WTC11 (cell line): ENCODE measurements around the gene TM4SF18. TPM values are rescaled to one million over a fixed set of nuclear protein-coding genes. Genes with fewer than 3 reads are reported as not detected.
A peak's percentile ranks its signal among the peaks of the same experiment; 100 is the strongest.
"Not testable (repeated sequence)": the region's sequence is repeated elsewhere in the genome, so short reads cannot be mapped to it uniquely, and the experiment has no call there.

Source experiments
- ATAC-seq: fragments of 200-7000 bp; cut with Tn5 transposase; 2 replicates; pipeline ENCODE4 v1.10.0; 2021; ENCODE audit warnings: mild to moderate bottlenecking, moderate library complexity
- CTCF ChIA-PET: fragments of 300-600 bp; sonication (Branson Sonifier 250); formaldehyde crosslinking; loops from one replicate; lab custom pipeline; 2021; ENCODE audit warnings: antibody characterized with exemption; lab: Charles Lee
- POLR2A ChIA-PET: fragments of 350-600 bp; sonication (Branson Sonifier 250); formaldehyde crosslinking; loops from one replicate; lab custom pipeline; 2021; ENCODE audit warnings: antibody characterized with exemption; lab: Charles Lee
- DNase-seq: peaks from one replicate; pipeline ENCODE4 v3.0.0; 2021; ENCODE audit warnings: low spot score
- H3K27ac Mint-ChIP-seq: 2 replicates; pipeline ENCODE4 v1.8.0; 2021; ENCODE audit warnings: mixed read lengths
- H3K27me3 Mint-ChIP-seq: 2 replicates; pipeline ENCODE4 v1.8.0; 2021; ENCODE audit warnings: low read depth, mild to moderate bottlenecking, moderate library complexity, mixed read lengths
- H3K36me3 Mint-ChIP-seq: 2 replicates; pipeline ENCODE4 v1.8.0; 2021; ENCODE audit warnings: mixed read lengths
- H3K4me1 Mint-ChIP-seq: 2 replicates; pipeline ENCODE4 v1.8.0; 2022; ENCODE audit warnings: mixed read lengths
- H3K4me3 Mint-ChIP-seq: 2 replicates; pipeline ENCODE4 v1.8.0; 2021; ENCODE audit warnings: mild to moderate bottlenecking, moderate library complexity, mixed read lengths
- H3K9me3 Mint-ChIP-seq: 2 replicates; pipeline ENCODE4 v1.8.0; 2021; ENCODE audit warnings: mixed read lengths
- ARID4B ChIP-seq: sonication (generic); formaldehyde crosslinking; IDR thresholded peaks from 2 replicates; pipeline ENCODE4 v1.8.0; 2023; ENCODE audit warnings: missing genetic modification reagents, mild to moderate bottlenecking, borderline replicate concordance
- FOXK1 ChIP-seq: sonication (generic); formaldehyde crosslinking; IDR thresholded peaks from 2 replicates; pipeline ENCODE4 v1.8.0; 2022; ENCODE audit warnings: mild to moderate bottlenecking, moderate library complexity, missing genetic modification reagents
- FOXP4 ChIP-seq: sonication (generic); formaldehyde crosslinking; IDR thresholded peaks from 2 replicates; pipeline ENCODE4 v1.8.0; 2022; ENCODE audit warnings: mild to moderate bottlenecking, missing genetic modification reagents
- MAX ChIP-seq: sonication (generic); formaldehyde crosslinking; IDR thresholded peaks from 2 replicates; pipeline ENCODE4 v1.8.0; 2022; ENCODE audit warnings: mild to moderate bottlenecking, missing genetic modification reagents
- NR3C1 ChIP-seq: sonication (generic); formaldehyde crosslinking; conservative IDR thresholded peaks from 2 replicates; pipeline ENCODE4 v1.8.1; 2023; ENCODE audit warnings: low read depth, mild to moderate bottlenecking, missing genetic modification reagents
- RELA ChIP-seq: sonication (generic); formaldehyde crosslinking; IDR thresholded peaks from 2 replicates; pipeline ENCODE4 v1.8.1; 2022; ENCODE audit warnings: missing genetic modification reagents, mild to moderate bottlenecking, borderline replicate concordance
- USF2 ChIP-seq: sonication (generic); formaldehyde crosslinking; IDR thresholded peaks from 2 replicates; pipeline ENCODE4 v1.8.1; 2023; ENCODE audit warnings: mild to moderate bottlenecking, missing genetic modification reagents, moderate library complexity
- ZBTB21 ChIP-seq: sonication (generic); formaldehyde crosslinking; IDR thresholded peaks from 2 replicates; pipeline ENCODE4 v1.8.1; 2023; ENCODE audit warnings: mild to moderate bottlenecking, missing genetic modification reagents, borderline replicate concordance
- ZNF416 ChIP-seq: fragments of 250-450 bp; sonication (Bioruptor Pico); IDR thresholded peaks from 2 replicates; pipeline ENCODE4 v1.9.0; 2021; ENCODE audit warnings: mild to moderate bottlenecking, inconsistent platforms
- ZNF512 ChIP-seq: sonication (generic); formaldehyde crosslinking; IDR thresholded peaks from 2 replicates; pipeline ENCODE4 v1.8.1; 2022; ENCODE audit warnings: missing genetic modification reagents, borderline replicate concordance
- total RNA-seq: library from RNA; stranded (reverse); gene quantifications from 3 replicates; pipeline ENCODE4 v1.2.3, GENCODE V29; 2021
- TF ChIP-seq, protein P1 (sequence below): sonication (generic); formaldehyde crosslinking; IDR thresholded peaks from 2 replicates; pipeline ENCODE4 v1.8.0; 2022; ENCODE audit warnings: mild to moderate bottlenecking, missing genetic modification reagents
- TF ChIP-seq, protein P2 (sequence below): fragments of 250-450 bp; sonication (Bioruptor Pico); IDR thresholded peaks from 2 replicates; pipeline ENCODE4 v2.1.2; 2022; ENCODE audit warnings: mild to moderate bottlenecking, moderate library complexity

Gene TM4SF18
- total RNA-seq, 1 experiment from 2014 or later, result 2.2 TPM

- TF ChIP-seq, protein P1, sequence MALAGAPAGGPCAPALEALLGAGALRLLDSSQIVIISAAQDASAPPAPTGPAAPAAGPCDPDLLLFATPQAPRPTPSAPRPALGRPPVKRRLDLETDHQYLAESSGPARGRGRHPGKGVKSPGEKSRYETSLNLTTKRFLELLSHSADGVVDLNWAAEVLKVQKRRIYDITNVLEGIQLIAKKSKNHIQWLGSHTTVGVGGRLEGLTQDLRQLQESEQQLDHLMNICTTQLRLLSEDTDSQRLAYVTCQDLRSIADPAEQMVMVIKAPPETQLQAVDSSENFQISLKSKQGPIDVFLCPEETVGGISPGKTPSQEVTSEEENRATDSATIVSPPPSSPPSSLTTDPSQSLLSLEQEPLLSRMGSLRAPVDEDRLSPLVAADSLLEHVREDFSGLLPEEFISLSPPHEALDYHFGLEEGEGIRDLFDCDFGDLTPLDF, result no peak
- TF ChIP-seq ZNF416 (CRISPR knock-in tag), result no peak
- TF ChIP-seq, all 79 proteins: peak for 0
Observed at GRCh38 chr3:149382101-149382467, 48.6 kb upstream of the TM4SF18 start (continued).

- TF ChIP-seq FOXK1 (CRISPR knock-in tag) (no peak), RELA (CRISPR knock-in tag) (no peak), ARID4B (CRISPR knock-in tag) (no peak), MAX (CRISPR knock-in tag) (no peak), NR3C1 (no peak)
- TF ChIP-seq, protein P2, sequence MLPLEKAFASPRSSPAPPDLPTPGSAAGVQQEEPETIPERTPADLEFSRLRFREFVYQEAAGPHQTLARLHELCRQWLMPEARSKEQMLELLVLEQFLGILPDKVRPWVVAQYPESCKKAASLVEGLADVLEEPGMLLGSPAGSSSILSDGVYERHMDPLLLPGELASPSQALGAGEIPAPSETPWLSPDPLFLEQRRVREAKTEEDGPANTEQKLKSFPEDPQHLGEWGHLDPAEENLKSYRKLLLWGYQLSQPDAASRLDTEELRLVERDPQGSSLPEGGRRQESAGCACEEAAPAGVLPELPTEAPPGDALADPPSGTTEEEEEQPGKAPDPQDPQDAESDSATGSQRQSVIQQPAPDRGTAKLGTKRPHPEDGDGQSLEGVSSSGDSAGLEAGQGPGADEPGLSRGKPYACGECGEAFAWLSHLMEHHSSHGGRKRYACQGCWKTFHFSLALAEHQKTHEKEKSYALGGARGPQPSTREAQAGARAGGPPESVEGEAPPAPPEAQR (CRISPR knock-in tag), result no peak
- ATAC-seq (no peak), DNase-seq (no peak)
- Mint-ChIP-seq H3K4me3 (no peak overlapping the region), H3K27ac (no peak overlapping the region), H3K4me1 (peaks cover 12% of the 10 kb centered on the region), H3K36me3 (peaks cover 13% of the 10 kb centered on the region), H3K27me3 (no peaks in the 10 kb centered on the region; the same call in 1 of the 2 replicates), H3K9me3 (peaks cover 19% of the 10 kb centered on the region)
- ChIA-PET CTCF (no interaction called here), POLR2A (no interaction called here)
Observed at GRCh38 chr3:149381173-149382100, 48.0 kb upstream of the TM4SF18 start.

DNA sequence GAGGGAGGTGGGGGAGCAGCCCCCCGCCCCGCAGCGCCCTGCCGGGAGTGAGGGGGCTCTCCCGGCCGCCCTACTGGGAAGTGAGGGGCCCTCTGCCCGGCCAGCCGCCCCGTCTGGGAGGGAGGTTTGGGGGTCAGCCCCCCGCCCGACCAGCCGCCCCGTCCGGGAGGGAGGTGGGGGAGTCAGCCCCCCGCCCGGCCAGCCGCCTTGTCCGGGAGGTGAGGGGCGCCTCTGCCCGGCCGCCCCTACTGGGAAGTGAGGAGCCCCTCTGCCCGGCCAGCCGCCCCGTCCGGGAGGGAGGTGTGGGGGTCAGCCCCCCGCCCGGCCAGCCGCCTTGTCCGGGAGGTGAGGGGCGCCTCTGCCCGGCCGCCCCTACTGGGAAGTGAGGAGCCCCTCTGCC lies 46.8 kb upstream of the TM4SF18 start:
- DNase-seq, POLR2A ChIA-PET, H3K27ac Mint-ChIP-seq, ATAC-seq, H3K4me3 Mint-ChIP-seq, H3K27me3 Mint-ChIP-seq, CTCF ChIA-PET: not testable (repeated sequence)
- peaks cover 12% of the 10 kb centered on the region for H3K4me1 Mint-ChIP-seq
- peaks cover 13% of the 10 kb centered on the region for H3K36me3 Mint-ChIP-seq
- H3K9me3 Mint-ChIP-seq, result peaks cover 19% of the 10 kb centered on the region

DNA sequence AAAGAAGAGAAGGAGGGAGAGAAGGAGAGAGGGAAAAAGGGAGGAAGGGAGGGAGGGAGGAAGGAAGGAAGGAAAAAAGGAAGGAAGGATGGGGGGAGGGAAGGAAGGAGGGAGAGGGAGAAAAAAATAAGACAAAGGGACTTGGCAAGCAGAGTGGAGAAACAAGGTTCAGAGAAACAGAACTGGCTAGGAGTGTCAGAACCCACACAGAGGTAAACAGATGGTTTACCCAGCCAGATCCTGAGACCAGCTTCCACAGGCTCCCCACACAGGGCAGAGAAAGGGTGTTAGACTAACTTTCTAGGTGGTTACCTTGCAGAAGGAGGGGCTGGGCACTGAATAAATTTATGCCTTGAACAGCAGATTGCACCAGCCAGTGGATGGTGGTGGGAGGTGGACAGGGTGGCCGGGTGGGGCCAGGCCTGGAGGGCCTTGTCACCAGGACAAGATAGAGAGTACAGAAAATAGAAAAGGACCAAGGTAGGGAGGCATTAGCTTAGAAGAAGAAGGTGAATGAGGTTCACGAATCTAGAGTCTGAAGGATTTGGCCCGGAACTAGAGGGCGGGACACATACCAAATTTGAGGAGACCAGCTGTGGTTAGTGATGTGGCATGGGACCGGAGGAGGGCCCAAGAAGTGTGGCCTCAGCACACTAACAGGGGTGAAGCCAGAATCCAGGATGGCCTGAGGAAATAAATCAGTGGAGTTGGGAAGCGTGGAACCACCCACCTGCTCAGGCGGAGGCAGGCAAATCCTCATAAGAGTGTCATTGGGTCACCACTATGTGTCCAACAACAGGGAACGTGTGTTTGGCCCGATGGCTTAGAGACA lies 45.3 kb upstream of the TM4SF18 start:
- H3K4me3 Mint-ChIP-seq, result no peak overlapping the region
- POLR2A ChIA-PET, result no interaction called here

More for the DNA sequence above, 45.3 kb upstream of the TM4SF18 start:
- CTCF ChIA-PET, result no interaction called here
- Mint-ChIP-seq H3K27ac (no peak overlapping the region), H3K9me3 (peaks cover 19% of the 10 kb centered on the region), H3K4me1 (peaks cover 12% of the 10 kb centered on the region), H3K27me3 (no peaks in the 10 kb centered on the region; the same call in 1 of the 2 replicates), H3K36me3 (peaks cover 13% of the 10 kb centered on the region)
- no peak for DNase-seq
- TF ChIP-seq USF2 (CRISPR knock-in tag) (no peak), ZBTB21 (no peak), ZNF512 (0 out of 2 replicates have a peak, but pooled peaks have one; percentile 48), FOXP4 (CRISPR knock-in tag) (no peak)
- no peak for ATAC-seq
